H1 (cell line): ENCODE measurements around the gene RAB44. TPM values are rescaled to one million over a fixed set of nuclear protein-coding genes. Genes with fewer than 3 reads are reported as not detected.

Source experiments
- CTCF ChIA-PET: fragments of 300-600 bp; sonication (Branson Sonifier 250); formaldehyde crosslinking; loops from one replicate; lab custom pipeline; 2021; ENCODE audit not compliant: partially characterized antibody; lab: Charles Lee
- POLR2A ChIA-PET: fragments of 300-600 bp; sonication (Branson Sonifier 250); formaldehyde crosslinking; loops from one replicate; lab custom pipeline; 2021; ENCODE audit warnings: inconsistent platforms; ENCODE audit not compliant: partially characterized antibody; lab: Charles Lee
- DNase-seq, 2 experiments: peaks; one replicate each; pipeline versions ENCODE4 v3.0.0 to v3.0.0-alpha.2; 2010 to 2022; ENCODE audit warnings: low spot score in 2 of 2, low read depth in 1 of 2, mixed read lengths in 1 of 2
- FAIRE-seq: peaks from 2 replicates; lab custom pipeline; 2011; peaks lifted over from hg19 to GRCh38; lab: Jason Lieb, UNC
- H2AFZ ChIP-seq: 2 replicates; pipeline ENCODE4 v1.8.1; 2012; ENCODE audit warnings: low read length, inconsistent platforms
- H2AK5ac ChIP-seq: 2 replicates; pipeline ENCODE4 v1.6.1; 2013; ENCODE audit warnings: low read depth, low read length
- H2BK120ac ChIP-seq: replicated peaks from 2 replicates; pipeline ENCODE3; 2013; ENCODE audit warnings: low read depth, low read length, inconsistent platforms
- H2BK12ac ChIP-seq: 2 replicates; pipeline ENCODE4 v1.6.1; 2013; ENCODE audit warnings: low read depth, low read length
- H2BK15ac ChIP-seq: 2 replicates; pipeline ENCODE4 v1.6.1; 2013; ENCODE audit warnings: low read length
- H2BK20ac ChIP-seq: 2 replicates; pipeline ENCODE4 v1.6.1; 2013; ENCODE audit warnings: low read length
- H2BK5ac ChIP-seq: 2 replicates; pipeline ENCODE4 v1.6.1; 2013; ENCODE audit warnings: low read depth, low read length
- H3K14ac ChIP-seq: 2 replicates; pipeline ENCODE4 v1.6.1; 2013; ENCODE audit warnings: inconsistent platforms; ENCODE audit not compliant: insufficient read length
- H3K18ac ChIP-seq: 2 replicates; pipeline ENCODE4 v1.6.1; 2013; ENCODE audit warnings: low read length; ENCODE audit errors: extremely low read depth
- H3K23ac ChIP-seq: 2 replicates; pipeline ENCODE4 v1.6.1; 2013; ENCODE audit warnings: inconsistent platforms; ENCODE audit not compliant: insufficient read length
- H3K23me2 ChIP-seq: 2 replicates; pipeline ENCODE4 v1.6.1; 2013; ENCODE audit warnings: low read depth, low read length
- H3K27ac ChIP-seq: 2 replicates; pipeline ENCODE4 v1.6.1; 2011; ENCODE audit warnings: low read depth, low read length, inconsistent platforms
- H3K27me3 ChIP-seq, 4 experiments: replicated peaks in 1 of 4; 1 replicate in 1 of 4; 2 replicates in 3 of 4; pipeline versions ENCODE4 v1.6.1 to v1.8.1; 2011 to 2013; ENCODE audit warnings: low read length in 3 of 4, mild to moderate bottlenecking in 3 of 4, inconsistent platforms in 2 of 4, mixed read lengths in 2 of 4, moderate library complexity in 1 of 4; ENCODE audit not compliant: control insufficient read depth in 3 of 4, insufficient read depth in 3 of 4; ENCODE audit errors: extremely low read depth in 1 of 4
- H3K36me3 ChIP-seq, 4 experiments: 2 replicates each; pipeline versions ENCODE4 v1.6.1 to v1.8.1; 2011 to 2013; ENCODE audit warnings: mild to moderate bottlenecking in 4 of 4, low read length in 3 of 4, moderate library complexity in 2 of 4, control low read depth in 1 of 4, inconsistent platforms in 1 of 4; ENCODE audit not compliant: insufficient read depth in 4 of 4, control insufficient read depth in 2 of 4
- H3K4ac ChIP-seq: replicated peaks from 2 replicates; pipeline ENCODE3; 2013; ENCODE audit warnings: low read length, low read depth, mixed read lengths, inconsistent platforms; ENCODE audit not compliant: insufficient read length
- H3K4me1 ChIP-seq, 4 experiments: replicated peaks in 1 of 4; 1 replicate in 1 of 4; 2 replicates in 3 of 4; pipeline versions ENCODE4 v1.6.1 to v1.8.1; 2011 to 2013; ENCODE audit warnings: low read length in 3 of 4, inconsistent platforms in 2 of 4, mixed read lengths in 1 of 4; ENCODE audit not compliant: insufficient read depth in 4 of 4, control insufficient read depth in 3 of 4
- H3K4me2 ChIP-seq, 2 experiments: 2 replicates each; pipeline versions ENCODE4 v1.6.1 to v1.8.1; 2011 to 2013; ENCODE audit warnings: low read depth in 2 of 2, low read length in 2 of 2, control low read depth in 1 of 2, inconsistent platforms in 1 of 2, mild to moderate bottlenecking in 1 of 2; ENCODE audit not compliant: insufficient read depth in 1 of 2
- H3K4me3 ChIP-seq, 4 experiments: fragments of 200-600, 300-600 bp in 1 of 4; sonication (generic), shearing (Covaris generic), sonication (Bioruptor Twin) in 1 of 4; 2 replicates each; pipeline versions ENCODE4 v1.5.1 to v1.8.1; 2011 to 2016; ENCODE audit warnings: low read length in 4 of 4, low read depth in 3 of 4, control low read depth in 2 of 4, inconsistent platforms in 2 of 4, mild to moderate bottlenecking in 2 of 4, mixed read lengths in 1 of 4, moderate library complexity in 1 of 4; ENCODE audit not compliant: insufficient read depth in 2 of 4; ENCODE audit errors: extremely low read depth in 1 of 4
- H3K56ac ChIP-seq: replicated peaks from 2 replicates; pipeline ENCODE3; 2013; ENCODE audit warnings: low read depth, mild to moderate bottlenecking, mixed read lengths, low read length, inconsistent platforms; ENCODE audit not compliant: insufficient read length
- H3K79me1 ChIP-seq: 2 replicates; pipeline ENCODE4 v1.6.1; 2013; ENCODE audit warnings: low read depth, low read length, control low read depth
- H3K79me2 ChIP-seq, 2 experiments: 2 replicates each; pipeline versions ENCODE4 v1.6.1 to v1.8.1; 2012 to 2013; ENCODE audit warnings: low read length in 2 of 2, mild to moderate bottlenecking in 2 of 2, inconsistent platforms in 1 of 2; ENCODE audit not compliant: insufficient read depth in 2 of 2, control insufficient read depth in 1 of 2
- H3K9ac ChIP-seq, 4 experiments: replicated peaks in 1 of 4; 1 replicate in 1 of 4; 2 replicates in 3 of 4; pipeline versions ENCODE4 v1.6.1 to v1.8.1; 2011 to 2013; ENCODE audit warnings: low read depth in 3 of 4, low read length in 3 of 4, control low read depth in 2 of 4, mild to moderate bottlenecking in 2 of 4, moderate library complexity in 2 of 4, inconsistent platforms in 1 of 4; ENCODE audit errors: extremely low read depth in 1 of 4
- H3K9me3 ChIP-seq, 2 experiments: 2 replicates each; pipeline versions ENCODE4 v1.6.1 to v1.8.1; 2012 to 2013; ENCODE audit warnings: mild to moderate bottlenecking in 2 of 2, moderate library complexity in 2 of 2, control low read depth in 1 of 2, inconsistent platforms in 1 of 2, low read depth in 1 of 2, low read length in 1 of 2, mixed read lengths in 1 of 2; ENCODE audit not compliant: insufficient read depth in 2 of 2
- H4K20me1 ChIP-seq, 2 experiments: replicated peaks in 1 of 2; 2 replicates each; pipeline versions ENCODE3 to v1.8.1; 2011 to 2013; ENCODE audit warnings: inconsistent platforms in 2 of 2, low read length in 2 of 2, mild to moderate bottlenecking in 1 of 2; ENCODE audit not compliant: insufficient read depth in 2 of 2, control insufficient read depth in 1 of 2
- H4K5ac ChIP-seq: 2 replicates; pipeline ENCODE4 v1.6.1; 2013; ENCODE audit warnings: low read length, low read depth, mixed read lengths, inconsistent platforms; ENCODE audit not compliant: insufficient read length
- H4K8ac ChIP-seq: 2 replicates; pipeline ENCODE4 v1.8.0; 2013; ENCODE audit warnings: mild to moderate bottlenecking, moderate library complexity, low read length, inconsistent platforms; ENCODE audit not compliant: insufficient read depth; ENCODE audit errors: extremely low read depth
- H4K91ac ChIP-seq: replicated peaks from 2 replicates; pipeline ENCODE3; 2013; ENCODE audit warnings: low read length, mixed read lengths, inconsistent platforms; ENCODE audit not compliant: insufficient read length
- SIN3A ChIP-seq, 2 experiments: IDR thresholded peaks in 1 of 2; conservative IDR thresholded peaks in 1 of 2; 2 replicates each; pipeline ENCODE4 v1.6.1; 2011 to 2012; ENCODE audit warnings: low read length in 2 of 2, improper control_type of control experiment in 1 of 2, low read depth in 1 of 2, mild to moderate bottlenecking in 1 of 2
- WGBS, 2 experiments: shearing (Covaris generic) in 1 of 2; methylation state at CpG; one replicate each; pipeline versions ENCODE4 v1.1.6 to v1.1.7; 2013 to 2015; ENCODE audit warnings: low lambda C conversion rate in 2 of 2, mixed read lengths in 2 of 2, inconsistent platforms in 1 of 2, low coverage in 1 of 2, missing lambda C conversion rate in 1 of 2; ENCODE audit not compliant: insufficient replicate concordance in 2 of 2, insufficient coverage in 1 of 2, insufficient read length in 1 of 2; ENCODE audit errors: extremely low coverage in 1 of 2, missing lambda C conversion rate in 1 of 2; 5-methylcytosine and 5-hydroxymethylcytosine counted together
- polyA plus RNA-seq, 7 experiments: library from polyadenylated mRNA; depleted of rRNA in 3 of 7; stranded (reverse) in 5 of 7; unstranded in 2 of 7; fragments of >200 nt in 5 of 7; fragments of 200-250 nt in 2 of 7; gene quantifications; 1 replicate in 5 of 7; 2 replicates in 1 of 7; 4 replicates in 1 of 7; pipeline versions ENCODE4 v1.2.1 to v1.2.3, GENCODE V29; 2011 to 2013; ENCODE audit warnings: missing spikeins in 2 of 7, mixed read lengths in 2 of 7
- total RNA-seq: library from RNA; stranded (reverse); fragmentation: NEBNext Ultra II Directional; extraction: Animal tissue kit (Norgen Biotek cat#: 25700); gene quantifications from 2 replicates; pipeline ENCODE4 v1.2.1, GENCODE V29; 2021

RAB44 gene
- total and polyA plus RNA-seq, 2 of the 8 experiments (the other 6 are each of a cell fraction or from before 2014, with no cell fraction given): 0.02 TPM; not detected in 1

DNA sequence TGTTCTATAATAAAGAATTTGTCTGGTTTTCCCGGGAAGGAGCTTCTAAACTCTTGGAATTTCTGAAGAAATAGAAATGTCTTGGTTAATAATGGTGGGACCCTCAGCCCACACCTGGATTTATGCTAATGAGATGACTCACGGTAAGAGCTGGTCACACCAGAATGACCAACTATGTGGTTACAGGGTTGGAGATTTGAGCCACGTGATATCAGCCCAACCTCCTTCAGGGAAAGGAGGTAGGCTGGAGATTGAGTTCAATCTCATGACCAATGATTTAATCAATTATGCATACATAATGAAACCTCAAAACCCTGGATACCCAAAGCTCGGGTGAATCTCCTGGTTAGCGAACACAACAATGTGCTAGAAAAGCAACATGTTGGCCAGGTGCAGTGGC lies 41.2 kb upstream of the RAB44 start:
- Histone ChIP-seq H3K9ac (no peak overlapping the region), H3K23ac (no peak overlapping the region), H2BK20ac (no peak overlapping the region), H3K4me1 (peaks cover 5 to 8% (median 6%) of the 10 kb centered on the region in 4 experiments; a peak in 6 of 7 replicates), H3K27ac (no peak overlapping the region), H4K20me1 (peaks cover 0 to 2% of the 10 kb centered on the region in 2 experiments), H3K27me3 (peaks cover 0 to 4% (median 0%) of the 10 kb centered on the region in 4 experiments; a peak in 2 of 7 replicates), H2AK5ac (no peak overlapping the region), H4K5ac (no peak overlapping the region), H3K4me2 (no peak overlapping the region), H3K4ac (no peak overlapping the region), H2BK120ac (no peak overlapping the region), H3K23me2 (peaks cover 7% of the 10 kb centered on the region; the same call in 1 of the 2 replicates), H3K14ac (no peak overlapping the region), H4K91ac (no peak overlapping the region), H3K18ac (no peak overlapping the region), H3K9me3 (no peaks in the 10 kb centered on the region), H3K4me3 (no peak overlapping the region), H2AFZ (no peak overlapping the region), H3K79me2 (no peaks in the 10 kb centered on the region), H3K36me3 (no peaks in the 10 kb centered on the region), H3K56ac (no peak overlapping the region), H4K8ac (no peak overlapping the region), H3K79me1 (no peaks in the 10 kb centered on the region), H2BK12ac (peak overlapping the region; percentile 68; the same call in 1 of the 2 replicates), H2BK5ac (no peak overlapping the region), H2BK15ac (no peak overlapping the region)
- ChIA-PET POLR2A (interaction anchor here (1.0 kb wide), 1 partner anchor 49 kb away, joined by 3 read pairs; no protein-coding TSS in a partner anchor), CTCF (interaction anchor here (0.8 to 4.0 kb wide), 4 partner anchors 13 to 103 kb away, joined by 3 to 11 read pairs (median 4); partner anchors contain the start of gene CDKN1A)
- no peak for TF ChIP-seq SIN3A (conservative IDR thresholded peaks at IDR 0.05 in 1 of 2, IDR thresholded peaks at IDR 0.05 in 1 of 2; ENCODE audit: low read depth in 1 of 2, low read length in 2 of 2)
- WGBS, 2 experiments: 86% methylated on average over 5 of the region's 5 CpGs; no CpG with 5 or more reads in 1 of the 2 experiments
- DNase-seq (no peak), FAIRE-seq (no peak)
